Upper lobe of left lung (tissue), 4 donors: ENCODE results near the gene KRI1.

Experiments used
- POLR2AphosphoS5 ChIP-seq, 2 donors: sonication (generic); formaldehyde crosslinking; IDR thresholded peaks; one replicate each; pipeline ENCODE4 v1.5.1; 2017; ENCODE audit warnings: antibody characterized with exemption in 2 of 2
- TF ChIP-seq, protein P1 (sequence below), 6 experiments: fragments of 450-650 bp in 4 of 6; fragments of 200-600 bp in 2 of 6; sonication (generic) in 2 of 6; IDR thresholded peaks; one replicate each; pipeline ENCODE4 v1.5.1; 2016 to 2019; ENCODE audit warnings: antibody characterized with exemption in 6 of 6

DNA sequence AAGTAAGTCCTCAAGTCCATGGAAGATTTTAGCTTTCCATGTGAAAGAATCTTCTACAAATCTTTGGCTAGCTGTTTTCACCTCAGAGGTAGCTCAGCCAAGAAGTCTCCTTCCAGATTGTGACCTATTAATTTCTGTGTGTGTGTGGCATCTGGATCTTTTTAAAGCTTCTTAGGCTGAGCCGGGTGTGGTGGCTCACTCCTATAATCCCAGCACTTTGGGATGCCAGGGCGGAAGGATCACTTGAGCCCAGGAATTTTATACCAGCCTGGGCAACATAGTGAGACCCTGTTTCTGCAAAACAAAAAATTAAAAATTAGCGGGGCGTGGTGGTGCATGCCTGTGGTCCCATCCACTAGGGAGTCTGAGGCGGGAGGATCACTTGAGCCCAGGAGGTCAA is 46.1 kb upstream of the KRI1 start:
- TF ChIP-seq, protein P1, sequence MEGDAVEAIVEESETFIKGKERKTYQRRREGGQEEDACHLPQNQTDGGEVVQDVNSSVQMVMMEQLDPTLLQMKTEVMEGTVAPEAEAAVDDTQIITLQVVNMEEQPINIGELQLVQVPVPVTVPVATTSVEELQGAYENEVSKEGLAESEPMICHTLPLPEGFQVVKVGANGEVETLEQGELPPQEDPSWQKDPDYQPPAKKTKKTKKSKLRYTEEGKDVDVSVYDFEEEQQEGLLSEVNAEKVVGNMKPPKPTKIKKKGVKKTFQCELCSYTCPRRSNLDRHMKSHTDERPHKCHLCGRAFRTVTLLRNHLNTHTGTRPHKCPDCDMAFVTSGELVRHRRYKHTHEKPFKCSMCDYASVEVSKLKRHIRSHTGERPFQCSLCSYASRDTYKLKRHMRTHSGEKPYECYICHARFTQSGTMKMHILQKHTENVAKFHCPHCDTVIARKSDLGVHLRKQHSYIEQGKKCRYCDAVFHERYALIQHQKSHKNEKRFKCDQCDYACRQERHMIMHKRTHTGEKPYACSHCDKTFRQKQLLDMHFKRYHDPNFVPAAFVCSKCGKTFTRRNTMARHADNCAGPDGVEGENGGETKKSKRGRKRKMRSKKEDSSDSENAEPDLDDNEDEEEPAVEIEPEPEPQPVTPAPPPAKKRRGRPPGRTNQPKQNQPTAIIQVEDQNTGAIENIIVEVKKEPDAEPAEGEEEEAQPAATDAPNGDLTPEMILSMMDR (IDR thresholded peaks at IDR 0.05): no peak
- TF ChIP-seq POLR2AphosphoS5 (IDR thresholded peaks at IDR 0.05): no peak
